HG03108 (cell line): ENCODE data around the gene FOXP1.

Experiments
- ATAC-seq: cut with Tn5 transposase; IDR thresholded peaks from one replicate; pipeline ENCODE4 v1.9.1; 2021; ENCODE audit warnings: moderate library complexity; ENCODE audit not compliant: unreplicated experiment

The FOXP1 gene

DNA sequence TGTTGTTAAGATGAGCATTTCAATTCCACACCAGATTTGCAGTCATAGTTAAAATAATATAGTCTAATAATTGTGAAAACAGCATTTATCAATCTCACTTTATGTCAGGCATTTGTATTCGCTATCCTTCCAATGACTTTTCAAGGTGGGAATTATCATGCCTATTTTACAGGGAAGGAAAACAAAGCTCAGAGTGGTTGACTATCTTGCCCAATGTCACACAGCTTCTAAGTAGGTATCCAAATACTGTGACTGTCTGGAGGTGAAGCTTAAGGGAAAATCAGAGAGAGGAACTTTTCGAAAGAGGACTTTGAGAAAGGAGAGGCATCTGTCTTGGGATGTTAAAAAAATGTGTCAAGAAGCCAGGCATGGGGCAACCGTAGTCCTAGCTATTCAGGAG, 443.1 kb downstream of the FOXP1 start:
- ATAC-seq: no peak

GRCh38 chr3:71139496-71139895, 444.0 kb downstream of the FOXP1 start:
- no peak for ATAC-seq

- no peak for ATAC-seq
These were observed 445.1 kb downstream of the FOXP1 start for GRCh38 chr3:71138410-71138809.

DNA sequence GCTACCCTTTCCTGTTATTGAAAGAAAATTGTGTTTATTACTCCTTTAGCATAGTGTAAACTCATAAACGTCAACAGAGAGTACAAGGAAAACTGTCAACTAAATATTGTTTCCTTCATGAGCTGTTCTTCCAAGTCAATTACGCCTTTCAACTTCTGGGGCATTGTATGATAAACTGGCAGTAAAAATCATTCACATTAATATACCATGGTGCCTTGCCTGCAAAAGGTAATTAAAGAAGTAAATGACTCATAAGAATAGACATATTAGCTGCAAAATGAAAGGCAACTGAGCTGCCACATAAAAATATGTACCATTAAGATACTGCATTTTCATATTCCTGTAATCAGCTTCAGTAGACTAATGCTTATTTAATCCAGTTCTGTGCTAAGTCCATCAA, 447.3 kb downstream of the FOXP1 start:
- no peak for ATAC-seq

DNA sequence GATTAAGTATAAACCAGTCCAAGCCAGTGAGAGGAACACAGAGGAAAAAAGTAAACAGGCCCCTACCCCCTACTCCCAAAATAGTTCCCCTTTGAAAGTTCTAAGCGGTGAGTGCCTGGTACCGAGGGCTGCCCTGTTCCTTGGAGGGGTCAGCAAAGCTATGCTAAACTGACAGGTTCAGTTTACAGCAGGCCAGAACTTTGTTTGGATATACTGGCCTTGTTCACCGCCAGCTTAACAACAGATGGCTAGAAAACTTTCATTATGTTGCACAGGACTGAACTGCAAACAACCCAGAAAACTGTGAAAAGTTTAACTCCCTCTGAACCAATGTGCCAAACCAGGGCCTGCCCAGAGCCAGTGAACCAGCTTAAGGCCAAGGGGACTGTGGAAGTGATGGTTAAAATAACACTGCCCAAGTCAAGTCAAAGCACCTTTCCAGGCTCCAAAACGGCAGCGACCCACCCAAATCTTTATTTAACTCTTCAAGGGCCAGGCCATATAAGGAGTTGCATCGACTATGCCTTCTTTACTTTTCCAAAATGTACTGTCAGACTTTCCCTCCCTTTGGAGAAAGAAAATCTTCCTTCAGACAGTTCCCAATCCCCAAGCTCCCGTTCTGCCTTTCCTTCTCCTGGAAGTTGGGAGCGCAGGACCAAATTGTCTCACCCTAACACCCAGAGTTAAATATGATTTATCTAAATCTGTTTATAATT, 448.0 kb downstream of the FOXP1 start:
- no peak for ATAC-seq

- no peak for ATAC-seq
These were observed 449.0 kb downstream of the FOXP1 start for GRCh38 chr3:71134521-71134920.

- no peak for ATAC-seq
These were observed 449.7 kb downstream of the FOXP1 start for GRCh38 chr3:71133865-71134264.

DNA sequence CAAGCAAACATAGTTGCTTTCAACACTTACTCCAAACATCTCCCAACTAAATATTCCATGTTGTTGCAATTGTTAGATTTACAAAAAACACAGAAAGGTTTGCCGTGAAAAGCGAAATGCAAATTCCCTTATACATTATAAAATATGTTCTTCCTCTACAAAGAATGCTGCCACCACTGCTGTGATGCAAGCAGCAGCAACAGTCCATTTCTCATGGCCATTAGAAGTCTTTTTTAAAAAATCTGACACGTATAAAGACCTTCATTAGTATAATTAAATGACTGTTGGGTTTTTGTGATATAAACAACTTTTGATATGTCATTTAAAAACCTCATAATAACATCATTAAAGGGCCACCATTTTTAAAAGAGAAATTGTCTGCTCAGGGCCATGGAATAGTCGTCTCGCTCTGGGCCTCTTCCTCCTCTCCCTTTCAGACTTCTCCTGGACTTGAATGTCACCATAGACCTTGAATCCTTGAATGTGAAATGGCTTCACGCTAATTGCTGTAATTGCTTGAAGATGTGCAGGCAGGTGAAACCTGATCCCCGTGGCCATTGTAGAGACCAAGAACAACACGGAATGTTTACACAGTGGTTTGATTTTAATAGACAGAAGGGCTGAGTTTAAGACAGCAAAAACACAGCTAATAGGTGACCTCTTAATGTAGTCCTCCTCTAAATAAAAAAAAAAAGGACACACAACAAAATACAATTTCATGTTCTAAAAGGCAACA, 450.4 kb downstream of the FOXP1 start:
- ATAC-seq: no peak

DNA sequence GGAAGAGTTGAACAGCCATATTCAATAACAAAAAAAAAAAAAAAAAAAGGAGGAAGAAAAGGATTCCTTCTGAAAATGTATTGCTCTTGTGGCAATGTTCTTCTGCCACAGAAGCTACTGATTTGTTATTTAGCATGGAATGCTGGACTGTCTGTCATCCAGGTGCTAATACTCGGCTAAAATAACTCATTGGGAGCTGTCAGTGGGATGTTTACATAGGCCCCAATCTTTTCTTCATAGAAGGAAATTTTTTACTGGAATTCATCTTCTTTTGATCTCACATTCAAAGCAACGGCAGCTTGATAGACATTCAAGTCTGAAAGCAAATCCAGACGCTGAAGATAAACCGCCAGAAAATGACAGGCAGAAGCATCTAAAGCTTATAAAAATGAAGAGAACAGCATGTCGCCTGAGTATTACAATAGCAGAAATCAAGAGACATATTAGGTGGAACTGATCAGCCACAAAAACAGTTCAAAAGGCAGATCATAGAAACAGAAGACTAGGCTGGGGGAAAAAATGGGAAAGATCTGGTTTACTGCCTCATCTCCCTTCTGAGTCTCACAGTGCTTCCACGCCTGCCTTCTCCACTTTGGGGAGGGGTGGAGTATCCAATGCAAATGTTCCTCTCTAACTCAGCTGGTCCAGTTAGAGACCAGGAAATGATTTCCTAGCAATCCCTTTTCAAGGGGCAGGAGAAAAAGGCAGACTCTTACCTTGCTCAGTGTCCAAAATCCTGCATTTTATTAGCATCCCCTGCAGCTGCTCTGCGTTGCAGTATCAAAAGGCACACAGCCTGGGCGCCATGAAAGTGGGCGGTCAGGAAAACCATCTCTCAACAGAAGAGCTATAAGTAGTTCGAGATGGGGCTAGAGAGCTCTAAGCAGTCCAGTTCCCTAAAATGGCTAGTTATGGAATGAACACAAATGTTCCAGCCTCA, 451.9 kb downstream of the FOXP1 start:
- no peak for ATAC-seq

DNA sequence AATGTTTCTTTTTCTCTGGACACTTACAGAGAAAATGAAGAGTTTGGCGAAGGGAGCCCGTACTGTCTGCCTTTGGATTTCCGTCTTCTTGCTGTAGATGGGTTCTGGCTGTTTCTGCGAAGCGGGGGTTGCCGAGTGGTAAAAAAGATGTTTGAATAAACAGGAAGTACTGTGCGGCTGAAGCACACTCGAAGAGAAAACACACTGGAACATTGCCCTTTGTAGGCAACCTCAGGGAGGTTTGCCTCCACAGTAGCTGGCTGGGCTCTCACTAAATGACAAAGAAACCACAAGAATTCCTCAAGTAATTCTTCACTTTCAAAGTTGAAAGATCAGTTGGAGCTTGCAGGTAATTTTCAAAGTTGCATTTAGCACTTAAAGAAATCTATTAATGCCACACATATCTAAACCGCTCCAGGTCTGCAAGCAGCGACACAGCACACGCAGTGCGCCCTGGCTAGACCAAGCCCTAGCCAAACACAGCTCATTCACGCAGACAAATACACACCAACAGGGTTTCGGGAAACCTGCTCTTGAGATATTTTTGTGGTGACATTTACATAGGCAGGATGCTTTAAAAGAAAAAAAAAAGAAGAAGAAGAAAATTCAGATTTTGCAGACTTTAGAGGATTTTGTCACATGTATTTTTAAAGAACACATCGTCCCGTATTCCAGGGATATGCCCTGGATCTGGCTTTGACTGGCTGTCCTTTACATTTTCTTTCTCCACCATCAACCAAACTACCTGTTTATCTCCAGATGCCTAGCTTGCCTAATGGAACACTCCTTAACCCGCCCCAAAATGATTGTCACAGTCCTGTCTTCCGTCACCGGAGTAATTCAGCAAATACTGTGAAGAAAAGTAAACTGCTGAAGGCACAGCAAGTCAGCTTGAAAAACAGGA, 452.8 kb downstream of the FOXP1 start:
- peak; percentile 72 for ATAC-seq

DNA sequence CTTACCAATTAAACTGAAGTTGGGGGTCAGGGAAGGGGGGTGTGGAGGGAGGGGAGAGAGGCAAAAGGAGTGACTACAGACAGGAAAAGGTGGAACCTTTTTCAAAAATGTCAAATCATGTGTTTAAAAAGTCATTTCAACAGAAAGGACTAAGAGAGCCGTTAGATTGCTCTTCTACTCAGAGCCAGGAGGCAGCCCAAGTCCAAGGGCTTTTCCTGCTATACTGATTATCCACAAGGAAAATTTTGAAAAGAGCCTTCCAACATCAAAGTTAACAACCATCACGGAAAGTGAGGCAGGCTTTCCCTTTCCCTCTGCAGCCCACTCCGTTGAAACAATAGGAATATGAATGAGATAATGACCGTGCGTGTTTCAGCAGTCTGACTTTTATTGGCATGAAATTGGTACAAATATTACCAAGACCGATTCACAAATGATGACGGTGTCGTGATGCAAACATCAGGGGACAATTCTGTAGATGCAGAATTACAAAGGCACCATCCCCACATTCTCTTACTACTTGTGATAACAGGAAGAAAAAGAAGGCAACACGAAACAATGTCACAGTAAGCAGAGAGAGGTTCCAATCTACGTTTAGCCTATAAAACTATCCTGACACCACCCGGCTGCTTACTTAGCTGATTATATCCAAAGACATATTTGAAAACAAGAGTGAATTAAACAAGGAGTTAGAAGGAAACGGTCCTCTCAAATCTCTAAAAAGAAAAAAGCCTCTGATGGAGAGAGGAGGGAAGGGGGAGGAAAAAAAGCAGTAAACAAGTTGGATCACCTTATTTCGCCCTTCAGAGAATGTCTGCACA, 453.7 kb downstream of the FOXP1 start:
- ATAC-seq: no peak

DNA sequence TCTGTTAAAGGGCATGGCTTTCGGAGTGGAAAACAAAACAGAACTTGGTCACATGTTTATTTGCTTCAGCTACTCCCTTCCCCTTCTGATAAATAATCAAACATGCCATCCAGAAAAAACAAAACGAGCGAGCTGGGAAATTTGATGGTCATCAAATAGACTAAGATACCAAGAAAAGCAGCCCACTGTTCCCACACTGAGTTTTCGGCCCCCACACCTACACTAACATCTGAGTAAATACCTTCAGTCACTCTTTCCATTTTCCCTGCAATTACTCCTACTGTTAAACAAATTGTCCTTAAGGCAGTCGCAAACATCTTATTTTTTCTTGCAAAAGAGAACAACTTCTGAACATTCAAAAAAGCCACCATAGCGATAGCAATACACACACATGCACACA, 454.6 kb downstream of the FOXP1 start:
- no peak for ATAC-seq

DNA sequence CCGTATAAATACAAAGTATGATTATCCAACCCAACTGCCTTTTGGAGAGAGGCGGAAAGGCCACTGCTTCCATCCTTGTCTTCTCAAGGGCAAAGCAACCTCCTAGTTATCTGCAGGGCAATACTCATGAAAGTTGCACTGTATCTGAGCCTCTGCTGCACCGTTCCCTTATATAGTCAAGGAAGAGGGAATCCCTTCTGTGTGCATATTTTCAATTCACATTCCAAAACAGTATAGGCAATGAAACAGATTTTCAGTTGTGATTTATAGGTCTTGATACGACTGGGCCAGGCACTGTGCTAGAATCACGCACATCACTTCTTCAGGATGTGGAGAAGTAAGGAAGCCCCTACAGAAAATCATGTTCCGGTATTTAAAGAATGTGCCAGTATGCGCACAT, 455.7 kb downstream of the FOXP1 start:
- no peak for ATAC-seq

- no peak for ATAC-seq
These were observed 456.3 kb downstream of the FOXP1 start for GRCh38 chr3:71127052-71127831.

GRCh38 chr3:71125738-71126137, 457.8 kb downstream of the FOXP1 start:
- no peak for ATAC-seq

DNA sequence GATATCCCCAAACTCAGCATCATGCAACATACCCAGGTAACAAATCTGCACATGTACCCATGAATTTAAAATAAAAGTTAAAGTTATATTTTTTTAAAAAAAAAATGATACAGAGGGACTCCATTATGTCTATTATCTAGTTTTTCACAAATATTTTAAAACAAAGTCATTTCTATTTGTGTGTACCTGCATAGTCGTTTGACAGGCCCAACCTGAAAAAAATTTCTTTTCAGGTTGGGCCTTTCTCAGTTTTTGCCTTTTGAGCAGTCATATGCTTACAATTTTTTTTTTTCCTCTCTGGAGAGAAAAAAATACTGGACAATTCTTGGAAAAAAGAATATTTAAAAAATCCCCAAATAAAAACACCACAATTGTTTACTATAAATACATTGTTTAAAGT, 459.5 kb downstream of the FOXP1 start:
- ATAC-seq: no peak

DNA sequence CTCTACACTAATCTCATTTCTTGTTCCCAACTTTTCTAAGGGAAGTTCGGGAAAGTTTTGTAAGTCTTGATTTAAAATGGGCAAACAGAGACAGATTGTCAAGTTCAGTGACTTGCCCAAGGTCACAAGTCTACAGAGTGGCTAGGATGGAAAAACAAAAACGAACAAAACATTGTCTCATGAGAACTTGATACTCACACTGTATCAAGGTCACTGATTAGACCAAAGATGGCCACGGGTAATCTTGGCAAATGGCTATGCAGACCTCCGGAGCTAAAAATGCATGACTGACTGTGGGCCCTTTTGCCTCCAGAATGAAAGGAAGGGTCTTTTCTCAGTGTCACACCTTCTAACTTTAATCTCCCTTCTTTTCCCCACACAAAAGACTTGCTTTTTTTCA, 460.9 kb downstream of the FOXP1 start:
- no peak for ATAC-seq

DNA sequence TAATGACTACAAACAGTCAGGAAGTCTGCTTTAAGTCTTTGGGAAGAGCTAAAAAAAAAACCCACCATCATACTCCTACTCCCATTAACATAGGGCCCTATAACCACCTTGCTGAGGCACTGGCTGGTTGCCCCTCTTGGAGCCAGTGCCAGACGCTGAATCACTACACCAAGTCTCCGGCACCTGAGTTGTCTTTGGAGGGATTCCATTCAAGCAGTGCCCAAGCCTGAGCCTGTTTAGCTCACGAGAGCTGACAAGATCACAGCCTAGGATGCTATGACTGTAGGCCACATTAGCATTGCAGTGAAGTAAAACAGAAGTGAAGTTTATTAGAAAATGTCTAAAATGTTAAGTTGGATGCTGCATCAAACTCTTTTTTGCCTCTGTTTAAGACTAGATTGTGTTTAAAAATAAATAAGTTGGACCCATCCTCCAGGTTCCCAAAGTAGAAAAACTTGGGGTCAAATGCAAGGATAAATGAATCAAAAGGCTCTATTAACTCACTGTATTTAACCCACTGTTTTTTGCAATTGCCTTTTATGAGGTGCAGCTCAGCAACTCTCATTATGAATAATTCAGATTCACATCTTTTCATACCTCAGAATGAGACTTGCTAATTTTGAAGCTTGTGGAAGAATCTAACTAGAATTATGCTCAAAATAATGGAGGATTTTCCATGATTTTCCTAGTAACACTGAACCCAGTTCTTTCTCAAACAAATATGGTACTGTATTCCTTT, 461.9 kb downstream of the FOXP1 start:
- no peak for ATAC-seq
